Measurements from ENCODE around the gene PTPRE.

PTPRE gene

DNA sequence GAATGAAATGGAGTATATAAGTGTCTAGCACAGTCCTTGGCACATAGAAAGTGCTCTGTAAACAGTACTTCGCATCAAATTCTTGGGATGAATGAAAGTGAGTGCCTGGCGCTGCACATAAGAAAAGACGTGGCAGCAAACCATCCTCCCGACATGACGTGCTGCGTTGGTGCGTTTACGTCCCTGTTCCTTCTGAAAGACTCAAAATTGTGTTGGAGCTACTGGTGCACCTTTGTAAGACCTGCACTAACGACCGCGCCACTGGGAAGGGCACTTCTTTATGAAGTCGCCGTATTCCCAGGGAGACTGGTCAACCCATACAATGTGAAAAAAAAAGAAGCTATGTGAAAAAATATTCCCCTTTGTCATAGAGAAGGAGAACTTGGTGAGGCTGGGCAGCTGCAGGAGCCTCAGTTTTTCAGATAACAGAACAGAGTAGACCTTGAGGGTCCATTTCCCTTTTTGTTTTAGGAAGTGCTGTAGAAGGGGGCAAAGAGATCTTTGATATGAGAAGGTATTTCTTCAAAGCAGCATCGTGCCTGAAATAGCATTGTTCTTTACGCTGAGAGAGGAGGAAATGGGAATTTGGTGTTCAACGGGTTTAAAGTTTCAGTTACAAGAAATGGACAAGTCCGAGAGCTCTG is 91.7 kb downstream of the PTPRE start:
- TF ChIP-seq, protein P1, sequence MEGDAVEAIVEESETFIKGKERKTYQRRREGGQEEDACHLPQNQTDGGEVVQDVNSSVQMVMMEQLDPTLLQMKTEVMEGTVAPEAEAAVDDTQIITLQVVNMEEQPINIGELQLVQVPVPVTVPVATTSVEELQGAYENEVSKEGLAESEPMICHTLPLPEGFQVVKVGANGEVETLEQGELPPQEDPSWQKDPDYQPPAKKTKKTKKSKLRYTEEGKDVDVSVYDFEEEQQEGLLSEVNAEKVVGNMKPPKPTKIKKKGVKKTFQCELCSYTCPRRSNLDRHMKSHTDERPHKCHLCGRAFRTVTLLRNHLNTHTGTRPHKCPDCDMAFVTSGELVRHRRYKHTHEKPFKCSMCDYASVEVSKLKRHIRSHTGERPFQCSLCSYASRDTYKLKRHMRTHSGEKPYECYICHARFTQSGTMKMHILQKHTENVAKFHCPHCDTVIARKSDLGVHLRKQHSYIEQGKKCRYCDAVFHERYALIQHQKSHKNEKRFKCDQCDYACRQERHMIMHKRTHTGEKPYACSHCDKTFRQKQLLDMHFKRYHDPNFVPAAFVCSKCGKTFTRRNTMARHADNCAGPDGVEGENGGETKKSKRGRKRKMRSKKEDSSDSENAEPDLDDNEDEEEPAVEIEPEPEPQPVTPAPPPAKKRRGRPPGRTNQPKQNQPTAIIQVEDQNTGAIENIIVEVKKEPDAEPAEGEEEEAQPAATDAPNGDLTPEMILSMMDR (IDR thresholded peaks at IDR 0.05; ENCODE audit: borderline replicate concordance, insufficient read depth, low read depth, low read length), result no peak
- H3K4me3 ChIP-seq (ENCODE audit: low read depth, low read length), result no peak overlapping the region

GRCh38 chr10:127999297-128000129 is 92.6 kb downstream of the PTPRE start:
- TF ChIP-seq, protein P1 (IDR thresholded peaks at IDR 0.05; ENCODE audit: borderline replicate concordance, insufficient read depth, low read depth, low read length), result no peak
- no peak overlapping the region for H3K4me3 ChIP-seq (ENCODE audit: low read depth, low read length)

GRCh38 chr10:128000471-128001362 is 93.8 kb downstream of the PTPRE start:
- TF ChIP-seq, protein P1 (IDR thresholded peaks at IDR 0.05; ENCODE audit: borderline replicate concordance, insufficient read depth, low read depth, low read length), result no peak
- H3K4me3 ChIP-seq (ENCODE audit: low read depth, low read length), result no peak overlapping the region

GRCh38 chr10:128001363-128001745 is 94.5 kb downstream of the PTPRE start:
- TF ChIP-seq, protein P1 (IDR thresholded peaks at IDR 0.05; ENCODE audit: borderline replicate concordance, insufficient read depth, low read depth, low read length), result no peak
- no peak overlapping the region for H3K4me3 ChIP-seq (ENCODE audit: low read depth, low read length)

DNA sequence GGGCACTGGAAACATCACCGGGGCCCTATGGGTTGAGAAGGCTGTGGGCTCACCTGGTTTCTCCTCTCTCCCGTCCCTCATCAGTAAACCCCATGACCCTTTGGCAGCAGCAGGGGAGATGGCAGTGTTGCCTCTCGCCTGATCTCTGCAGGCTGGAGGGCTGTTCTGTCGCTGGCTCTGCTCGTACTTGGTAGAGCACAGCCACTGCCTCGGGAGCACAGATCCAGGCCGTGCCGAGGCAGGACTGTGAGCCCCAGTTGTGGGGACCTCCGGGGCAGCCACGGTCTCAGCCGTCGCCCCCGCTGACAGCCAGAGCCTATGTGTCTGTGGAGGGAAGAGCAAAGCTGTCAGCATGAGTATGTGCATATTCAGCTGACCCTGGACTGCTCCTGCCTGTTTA is 94.9 kb downstream of the PTPRE start:
- TF ChIP-seq, protein P1 (IDR thresholded peaks at IDR 0.05; ENCODE audit: borderline replicate concordance, insufficient read depth, low read depth, low read length), result no peak
- no peak overlapping the region for H3K4me3 ChIP-seq (ENCODE audit: low read depth, low read length)

- H3K4me3 ChIP-seq (ENCODE audit: low read depth, low read length), result no peak overlapping the region
- TF ChIP-seq, protein P1 (IDR thresholded peaks at IDR 0.05; ENCODE audit: borderline replicate concordance, insufficient read depth, low read depth, low read length), result no peak
These were observed 96.6 kb downstream of the PTPRE start for GRCh38 chr10:128003521-128003920.

Data from GM12875 (cell line).